GM12801 (cell line): ENCODE data around the gene VIT.

Source experiments
- TF ChIP-seq, protein P1 (sequence below): IDR thresholded peaks from one replicate; pipeline ENCODE4 v1.5.1; 2011; ENCODE audit warnings: control low read depth; ENCODE audit not compliant: insufficient read length; ENCODE audit errors: extremely low read depth

VIT gene

DNA sequence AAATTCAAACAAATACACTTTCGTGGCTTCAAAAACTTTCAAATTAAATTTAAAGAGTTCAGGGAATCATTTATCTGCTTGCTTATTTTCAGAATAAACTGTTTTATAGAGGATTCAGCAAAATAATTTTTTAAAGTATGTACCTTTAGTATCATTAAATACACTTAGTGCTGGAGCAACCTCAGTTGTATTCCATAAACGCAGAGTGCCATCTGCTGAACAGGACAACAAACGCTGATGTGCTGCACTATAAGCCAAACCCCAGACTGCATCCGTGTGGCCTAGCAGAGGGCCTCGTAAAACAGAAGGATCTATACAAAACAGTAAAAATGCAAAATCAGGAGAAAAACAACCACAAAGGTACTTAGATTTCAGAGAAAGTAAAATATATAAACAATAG is 161.2 kb downstream of the VIT start:
- TF ChIP-seq, protein P1, sequence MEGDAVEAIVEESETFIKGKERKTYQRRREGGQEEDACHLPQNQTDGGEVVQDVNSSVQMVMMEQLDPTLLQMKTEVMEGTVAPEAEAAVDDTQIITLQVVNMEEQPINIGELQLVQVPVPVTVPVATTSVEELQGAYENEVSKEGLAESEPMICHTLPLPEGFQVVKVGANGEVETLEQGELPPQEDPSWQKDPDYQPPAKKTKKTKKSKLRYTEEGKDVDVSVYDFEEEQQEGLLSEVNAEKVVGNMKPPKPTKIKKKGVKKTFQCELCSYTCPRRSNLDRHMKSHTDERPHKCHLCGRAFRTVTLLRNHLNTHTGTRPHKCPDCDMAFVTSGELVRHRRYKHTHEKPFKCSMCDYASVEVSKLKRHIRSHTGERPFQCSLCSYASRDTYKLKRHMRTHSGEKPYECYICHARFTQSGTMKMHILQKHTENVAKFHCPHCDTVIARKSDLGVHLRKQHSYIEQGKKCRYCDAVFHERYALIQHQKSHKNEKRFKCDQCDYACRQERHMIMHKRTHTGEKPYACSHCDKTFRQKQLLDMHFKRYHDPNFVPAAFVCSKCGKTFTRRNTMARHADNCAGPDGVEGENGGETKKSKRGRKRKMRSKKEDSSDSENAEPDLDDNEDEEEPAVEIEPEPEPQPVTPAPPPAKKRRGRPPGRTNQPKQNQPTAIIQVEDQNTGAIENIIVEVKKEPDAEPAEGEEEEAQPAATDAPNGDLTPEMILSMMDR: no peak

DNA sequence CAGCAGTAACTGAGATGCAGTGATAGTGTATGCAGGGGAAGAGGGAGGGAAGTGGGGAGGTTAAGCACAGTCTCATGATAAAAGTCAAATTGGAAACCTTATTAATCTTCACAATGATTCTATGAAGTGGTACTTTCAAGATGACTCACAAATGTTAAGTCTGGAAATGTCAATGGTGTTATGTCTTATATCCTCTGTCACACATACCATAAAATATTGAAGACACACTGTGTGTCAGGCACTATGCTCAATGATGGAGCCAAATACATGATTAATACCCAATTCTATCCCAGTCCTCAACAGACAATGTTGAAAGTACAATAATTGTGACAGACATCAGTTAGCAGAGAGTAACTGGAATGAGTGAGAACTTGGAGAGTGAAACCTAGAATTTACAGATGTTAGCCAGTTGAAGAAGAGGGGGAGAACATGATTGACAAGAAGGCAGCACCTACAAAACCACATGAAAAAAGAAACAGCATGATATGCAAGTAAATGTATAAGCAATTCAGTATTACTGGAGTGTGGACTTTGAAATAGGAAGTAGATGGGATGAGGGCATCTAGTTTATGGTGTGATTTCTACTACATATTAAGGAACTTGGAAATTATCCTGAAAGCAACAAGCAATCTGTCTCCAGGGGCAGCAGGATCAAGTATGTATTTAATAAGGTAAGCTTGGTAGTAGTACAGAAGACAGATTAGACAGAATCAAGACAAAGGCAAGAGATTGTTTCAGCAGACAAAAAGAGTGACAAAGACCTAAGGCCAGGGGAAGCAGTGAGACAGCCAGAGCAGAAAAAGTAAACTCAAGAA is 162.3 kb downstream of the VIT start:
- TF ChIP-seq, protein P1: no peak

DNA sequence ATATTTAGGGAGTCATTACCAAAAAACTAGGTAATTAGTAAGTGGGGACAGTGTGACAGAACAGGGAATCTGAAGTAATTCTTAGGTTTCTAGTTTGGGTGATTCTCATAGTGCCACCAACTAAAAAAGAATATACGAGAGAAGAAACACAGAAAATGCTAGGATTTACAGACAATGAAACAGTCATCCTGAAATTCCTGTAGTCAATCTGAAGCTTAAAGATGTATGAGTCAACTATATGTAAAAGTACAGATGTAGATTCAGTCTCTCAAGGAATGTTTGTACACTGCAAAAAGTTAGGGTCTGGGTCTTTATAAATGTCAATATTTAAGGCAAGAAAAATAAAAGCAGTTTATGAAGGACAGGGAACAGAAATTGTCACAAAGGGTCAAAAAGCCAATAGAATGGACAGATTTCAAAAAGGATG is 162.9 kb downstream of the VIT start:
- TF ChIP-seq, protein P1: no peak

DNA sequence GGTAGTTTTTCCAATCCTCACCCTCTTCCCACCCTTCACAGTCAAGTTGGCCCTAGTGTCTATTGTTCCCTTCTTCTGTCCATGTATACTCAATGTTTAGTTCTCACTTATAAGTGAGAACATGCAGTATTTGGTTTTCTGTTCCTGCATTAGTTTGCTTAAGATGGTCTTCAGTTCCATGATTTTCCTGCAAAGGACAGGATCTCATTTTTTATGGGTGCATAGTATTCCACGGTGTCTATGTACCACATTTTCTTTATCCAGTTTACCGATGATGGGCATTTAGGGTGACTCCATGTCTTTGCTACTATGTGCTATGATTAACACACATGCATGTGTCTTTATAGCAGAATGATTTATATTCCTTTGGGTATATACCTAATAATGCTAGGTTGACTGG is 165.4 kb downstream of the VIT start:
- TF ChIP-seq, protein P1: no peak
